Stimulated activated CD4-positive, alpha-beta T cell treated with anti-CD3 and anti-CD28 coated beads, Interleukin-12 subunit alpha, Interleukin-12 subunit beta, amount 100 ng/mL, for 24 hours (primary cell): ENCODE results near the gene OR8G1.
"Not testable (repeated sequence)": the region's sequence is repeated elsewhere in the genome, so short reads cannot be mapped to it uniquely, and the experiment has no call there.

ENCODE experiments used
- DNase-seq, 2 experiments: peaks; one replicate each; pipeline ENCODE4 v3.0.0-alpha.2; 2020; ENCODE audit warnings: low read depth in 2 of 2

OR8G1 gene

GRCh38 chr11:124238512-124238911 is 2.4 kb upstream of the OR8G1 start:
- no peak for DNase-seq

DNA sequence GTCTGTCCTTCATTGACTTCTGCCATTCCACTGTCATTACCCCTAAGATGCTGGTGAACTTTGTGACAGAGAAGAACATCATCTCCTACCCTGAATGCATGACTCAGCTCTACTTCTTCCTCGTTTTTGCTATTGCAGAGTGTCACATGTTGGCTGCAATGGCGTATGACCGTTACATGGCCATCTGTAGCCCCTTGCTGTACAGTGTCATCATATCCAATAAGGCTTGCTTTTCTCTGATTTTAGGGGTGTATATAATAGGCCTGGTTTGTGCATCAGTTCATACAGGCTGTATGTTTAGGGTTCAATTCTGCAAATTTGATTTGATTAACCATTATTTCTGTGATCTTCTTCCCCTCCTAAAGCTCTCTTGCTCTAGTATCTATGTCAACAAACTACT is 9.0 kb downstream of the OR8G1 start:
- not testable (repeated sequence) for DNase-seq

- no peak for DNase-seq
These were observed 15.2 kb downstream of the OR8G1 start, which contains the start of gene OR8G5 for GRCh38 chr11:124256076-124256475. Gene OR8G5, plus strand, starts transcription at chr11:124256376. Its CDS starts 8,556 bp downstream, at chr11:124264932.

- DNase-seq: not testable (repeated sequence)
These were observed 24.1 kb downstream of the OR8G1 start for GRCh38 chr11:124265041-124265440.

GRCh38 chr11:124270886-124271285 is 30.0 kb downstream of the OR8G1 start:
- not testable (repeated sequence) for DNase-seq

DNA sequence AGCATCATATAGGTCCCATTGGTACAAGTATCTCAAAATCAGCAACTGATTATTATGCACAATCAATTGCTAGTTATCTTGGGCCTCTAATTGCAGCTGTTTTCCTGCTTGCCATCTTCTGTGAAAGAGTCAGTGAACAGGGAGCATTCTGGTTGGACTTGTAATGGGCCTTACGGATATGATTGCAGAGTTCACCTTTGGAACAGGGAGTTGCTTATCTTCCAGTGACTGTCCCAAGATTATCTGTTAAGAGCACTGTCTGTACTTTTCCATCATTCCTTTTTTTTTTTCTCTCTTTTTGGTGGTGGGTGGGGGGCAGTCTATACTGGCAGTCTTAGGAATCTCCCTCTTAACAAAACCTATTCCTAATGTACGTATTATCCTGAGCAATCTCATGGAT is 33.1 kb downstream of the OR8G1 start:
- DNase-seq: no peak

DNA sequence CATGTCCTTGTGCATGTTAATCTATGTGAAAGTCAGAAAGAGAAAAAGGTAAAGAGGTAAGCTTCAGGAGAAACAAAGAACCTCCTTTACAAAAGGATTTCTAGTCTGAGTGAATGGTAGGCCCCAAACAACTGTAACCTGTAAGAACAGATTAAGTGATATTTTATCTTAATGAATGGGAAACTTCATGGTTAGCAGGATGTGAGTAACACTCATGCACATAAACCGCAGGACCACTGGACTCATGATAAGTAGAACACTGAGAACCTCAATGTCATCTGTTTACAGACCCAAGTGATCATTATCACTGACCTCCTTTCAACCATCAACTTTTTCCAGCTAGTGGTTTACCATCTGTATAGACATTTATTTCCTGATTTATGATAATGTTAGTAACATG is 35.2 kb downstream of the OR8G1 start:
- DNase-seq: no peak

DNA sequence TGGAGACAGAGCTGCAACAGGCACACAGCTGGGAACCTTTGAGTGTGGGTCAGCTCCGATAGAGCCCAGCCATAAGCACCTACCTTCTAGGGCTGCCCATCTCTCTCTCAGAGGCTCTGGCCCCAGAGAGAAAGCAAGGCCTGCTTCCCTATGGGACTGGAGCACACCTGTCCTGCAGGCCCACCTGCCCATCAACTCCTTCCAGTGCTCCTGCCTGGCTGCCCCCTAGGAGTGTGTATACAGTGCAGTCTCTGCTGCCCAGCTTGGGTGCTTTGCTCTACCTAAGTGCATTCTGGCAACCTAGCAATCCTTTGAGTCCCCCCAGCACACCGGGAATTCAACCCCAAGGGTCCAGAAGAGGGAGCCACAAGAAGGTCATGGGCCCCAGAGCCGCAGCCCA is 36.3 kb downstream of the OR8G1 start:
- no peak for DNase-seq

- DNase-seq: no peak
These were observed 36.9 kb downstream of the OR8G1 start for GRCh38 chr11:124277804-124278203.

DNA sequence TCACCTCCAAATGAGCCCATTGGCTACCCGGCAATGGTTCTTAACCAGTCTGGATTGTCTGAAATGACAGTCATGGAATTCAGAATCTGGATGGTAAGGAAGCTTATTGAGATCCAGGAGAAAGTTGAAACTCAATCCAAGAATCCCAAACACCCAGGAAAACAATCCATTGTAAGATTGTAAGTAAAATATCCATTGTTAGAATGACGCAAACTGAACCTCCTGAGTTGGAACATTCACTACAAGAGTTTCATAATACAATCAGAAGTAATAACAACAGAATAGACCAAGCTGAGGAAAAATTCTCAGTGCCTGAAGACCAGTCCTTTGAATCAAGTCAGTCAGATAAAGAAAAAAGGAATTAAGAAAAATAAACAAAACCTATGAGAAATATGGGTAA is 37.4 kb downstream of the OR8G1 start:
- no peak for DNase-seq

DNA sequence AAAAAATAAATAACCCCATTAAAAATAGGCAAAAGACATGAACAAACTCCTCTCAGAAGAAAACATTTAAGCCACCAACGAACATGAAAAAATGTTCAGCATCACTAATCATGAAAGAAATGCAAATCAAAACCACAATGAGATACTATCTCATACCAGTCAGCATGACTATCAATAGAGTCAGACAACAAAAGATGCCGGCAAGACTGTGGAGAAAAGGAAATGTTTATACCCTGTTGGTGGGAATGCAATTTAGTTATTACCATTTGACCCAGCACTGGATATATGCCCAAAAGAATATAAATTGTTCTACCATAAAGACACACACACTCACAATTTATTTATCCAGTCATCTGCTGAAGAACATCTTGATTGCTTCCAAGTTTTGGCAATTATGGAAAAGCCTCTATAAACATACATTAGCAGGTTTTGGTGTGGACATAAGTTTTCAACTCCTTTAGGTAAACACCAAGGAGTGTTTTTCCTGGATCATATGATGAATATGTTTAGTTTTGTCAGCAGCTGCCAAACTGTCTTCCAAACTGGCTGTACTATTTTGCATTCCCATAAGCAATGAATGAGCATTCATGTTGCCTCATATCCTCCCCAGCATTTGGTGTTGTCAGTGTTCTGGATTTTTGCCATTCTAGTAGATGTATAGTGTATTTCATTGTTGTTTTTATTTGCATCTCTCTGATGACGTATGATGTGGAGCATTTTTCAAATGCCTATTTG is 44.9 kb downstream of the OR8G1 start:
- no peak for DNase-seq

DNA sequence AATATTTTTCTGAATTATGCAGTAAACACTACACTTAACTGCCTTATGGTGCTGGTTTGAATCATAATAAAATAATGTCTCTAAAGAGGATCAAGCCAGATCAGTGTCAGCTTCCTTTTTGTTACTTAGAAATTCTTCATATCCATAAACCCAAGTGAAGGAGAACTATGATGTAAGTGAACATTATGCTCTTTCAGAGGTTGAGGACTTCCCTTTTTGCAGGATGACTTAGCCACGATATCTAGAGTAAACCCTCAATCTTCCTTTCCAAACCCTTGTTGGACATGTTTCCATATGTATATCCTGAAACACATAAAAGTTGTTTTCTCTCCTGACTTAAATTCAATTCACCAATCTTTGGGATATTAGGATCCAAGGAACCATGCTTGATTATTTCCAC is 53.8 kb downstream of the OR8G1 start:
- DNase-seq: no peak

GRCh38 chr11:124296016-124296415 is 55.1 kb downstream of the OR8G1 start:
- DNase-seq: no peak

GRCh38 chr11:124297921-124298320 is 57.0 kb downstream of the OR8G1 start:
- no peak for DNase-seq

DNA sequence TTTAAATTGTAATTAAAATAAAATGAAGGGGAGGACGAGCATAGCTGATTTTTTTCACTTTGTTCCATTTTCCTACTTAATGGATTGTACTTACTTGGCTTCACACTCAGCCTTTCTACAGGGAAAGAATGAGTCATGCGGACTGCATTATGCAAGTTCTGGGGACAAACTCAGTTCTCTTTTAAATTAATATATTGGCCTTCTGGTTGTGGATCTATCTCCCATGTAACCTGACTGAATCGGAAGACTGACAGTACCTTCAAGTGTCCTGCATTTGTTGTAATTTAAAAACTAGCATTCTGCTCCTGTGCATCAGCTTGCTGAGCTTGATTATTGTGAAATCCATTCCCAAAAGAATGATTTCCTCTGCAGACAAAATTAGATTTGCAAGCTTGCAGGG is 60.7 kb downstream of the OR8G1 start:
- DNase-seq: no peak

DNA sequence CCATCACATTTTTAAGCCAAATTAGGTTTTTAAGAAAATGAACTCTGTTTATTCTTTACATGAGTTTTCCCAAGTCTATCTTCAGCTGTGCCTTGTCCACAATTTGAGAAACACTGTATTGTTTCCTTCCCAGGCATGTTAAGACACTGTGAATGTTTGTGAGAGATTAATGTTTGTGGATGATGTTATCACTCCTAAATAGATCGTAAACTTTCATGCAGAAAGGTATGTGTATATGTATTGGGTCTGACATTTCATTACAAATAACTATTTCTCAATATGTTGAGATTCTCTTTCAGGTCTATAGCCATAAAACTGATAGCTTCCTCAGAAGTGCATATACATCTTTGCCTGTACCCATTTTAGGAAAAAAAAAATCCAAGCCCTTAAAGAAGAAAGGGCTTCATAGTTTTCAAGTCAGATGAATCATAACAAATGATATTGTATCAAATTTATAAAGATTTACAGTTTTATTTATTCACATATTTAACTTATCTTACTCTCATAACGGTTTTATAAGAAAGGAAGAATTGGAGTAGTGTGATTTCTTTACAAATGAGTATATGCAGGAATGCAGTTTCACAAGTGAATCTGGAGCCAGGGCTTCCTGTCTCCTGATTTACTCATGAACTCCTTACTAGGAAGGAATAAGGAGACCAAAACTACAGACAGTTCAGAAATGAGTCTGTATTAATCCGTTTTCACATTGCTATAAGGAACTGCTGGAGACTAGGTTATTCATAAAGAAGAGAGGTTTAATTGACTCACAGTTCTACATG is 61.6 kb downstream of the OR8G1 start:
- no peak for DNase-seq
